HPDE6-E6E7 (cell line): ENCODE data around the gene AKR1A1.
"Not testable (repeated sequence)": the region's sequence is repeated elsewhere in the genome, so short reads cannot be mapped to it uniquely, and the experiment has no call there.

Experiments
- DNase-seq: peaks from one replicate; pipeline ENCODE4 v3.0.0; 2011; ENCODE audit warnings: missing footprints; ENCODE audit errors: extremely low spot score

AKR1A1 gene

DNA sequence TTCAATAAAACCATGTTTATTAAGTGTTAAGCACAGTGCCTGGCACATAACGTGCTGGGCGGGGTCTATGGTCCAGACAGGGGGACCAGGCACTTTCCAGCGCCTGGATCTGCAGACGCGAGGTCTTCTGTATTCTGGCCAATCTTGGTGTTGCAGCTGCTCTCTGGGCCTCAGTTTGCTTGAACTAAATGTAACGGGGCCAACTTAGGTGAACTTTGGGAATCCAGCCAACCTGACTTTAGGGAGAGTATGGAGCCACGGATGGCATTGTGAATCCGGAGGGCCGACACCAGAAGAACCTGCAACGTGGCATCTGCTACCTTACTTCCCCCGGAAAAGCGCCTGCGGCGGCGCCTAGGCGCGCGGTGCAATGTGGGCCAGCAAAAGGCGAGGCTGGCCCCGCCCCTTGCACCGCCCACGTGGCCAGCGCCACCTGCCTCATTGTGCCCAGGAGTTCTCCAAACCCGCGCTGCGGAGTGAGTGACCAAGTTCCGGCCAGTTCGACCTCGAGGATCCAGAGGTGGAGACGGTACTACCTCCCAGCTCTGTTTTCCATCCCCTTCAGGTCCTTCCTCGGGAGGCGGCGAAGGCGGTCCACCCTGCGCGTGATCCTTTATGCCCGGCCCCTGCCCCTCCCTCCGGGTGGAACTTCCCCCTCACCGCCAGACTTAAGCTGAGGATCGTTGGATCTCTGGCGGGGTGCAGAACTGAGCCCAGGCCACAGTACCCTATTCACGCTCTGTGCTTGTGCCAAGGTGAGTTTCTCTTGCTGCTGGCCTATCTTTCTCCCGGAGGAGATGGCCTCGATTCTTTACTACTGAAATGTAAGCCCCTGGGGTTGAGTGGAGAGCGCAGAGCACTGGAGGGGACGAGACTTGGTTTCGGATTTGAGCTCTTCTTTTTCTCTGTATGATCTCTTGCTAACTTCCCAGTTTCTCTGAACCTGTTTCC is at the start of gene AKR1A1:
TSS of gene AKR1A1 (plus strand) at position 426 of the 951 bp plus-strand sequence. CDS start 10,969 bp downstream, outside the sequence.
- peak; percentile 72 for DNase-seq

DNA sequence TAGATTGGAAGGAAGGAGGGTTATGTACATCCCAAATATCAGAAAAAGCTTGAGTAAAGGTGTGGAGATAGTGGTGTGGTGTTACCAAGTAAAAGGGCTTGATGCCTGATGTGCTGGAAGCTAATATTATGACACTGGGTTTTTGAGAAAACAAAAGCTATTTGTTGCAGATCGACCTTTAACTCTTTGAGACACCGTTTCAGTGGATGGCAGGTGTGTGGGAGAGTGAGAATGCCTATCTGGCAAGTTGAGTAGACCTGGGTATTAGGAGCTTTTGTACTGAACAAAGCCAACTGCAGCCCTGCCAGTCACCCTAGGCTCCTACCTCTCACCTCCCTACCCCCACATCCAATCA is 49.1 kb upstream of the AKR1A1 start:
- DNase-seq, result no peak

DNA sequence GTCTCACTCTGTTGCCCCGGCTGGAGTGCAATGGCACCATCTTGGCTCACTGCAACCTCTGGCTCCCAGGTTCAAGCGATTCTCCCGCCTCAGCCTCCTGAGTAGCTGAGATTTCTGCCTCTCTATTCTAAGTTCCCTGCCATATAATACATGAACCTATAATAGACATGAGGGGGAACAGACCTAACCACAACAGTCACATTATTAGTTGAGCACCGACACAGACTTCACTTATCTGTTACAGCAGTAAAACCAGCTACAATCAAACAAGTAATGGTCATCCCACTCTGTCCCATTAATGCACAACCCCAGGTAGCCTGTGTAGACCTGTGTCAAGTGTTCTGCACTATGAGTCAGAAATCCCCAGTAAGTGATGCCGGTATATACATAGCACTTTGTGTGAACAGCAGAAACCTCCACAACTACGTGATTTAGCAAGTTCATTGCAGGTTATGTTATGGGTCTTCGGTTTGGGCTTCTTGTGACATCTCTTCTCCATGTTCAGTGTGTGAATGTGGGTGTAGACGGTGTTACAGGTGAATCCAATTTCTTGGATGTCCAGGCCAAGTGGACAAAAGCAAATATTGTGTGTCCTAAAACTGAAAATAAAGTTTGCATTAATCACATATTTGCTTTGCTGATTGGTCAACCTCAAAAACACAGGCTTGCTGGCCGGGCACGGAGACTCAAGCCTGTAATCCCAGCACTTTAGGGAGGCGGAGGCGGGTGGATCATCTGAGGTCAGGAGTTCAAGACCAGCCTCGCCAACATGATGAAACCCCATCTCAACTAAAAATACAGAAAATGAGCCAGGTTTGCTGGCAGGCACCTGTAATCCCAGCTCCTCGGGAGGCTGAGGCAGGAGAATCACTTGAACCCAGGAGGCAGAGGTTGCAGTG is 46.9 kb upstream of the AKR1A1 start:
- DNase-seq, result no peak

GRCh38 chr1:45507195-45507594 is 43.4 kb upstream of the AKR1A1 start:
- no peak for DNase-seq

DNA sequence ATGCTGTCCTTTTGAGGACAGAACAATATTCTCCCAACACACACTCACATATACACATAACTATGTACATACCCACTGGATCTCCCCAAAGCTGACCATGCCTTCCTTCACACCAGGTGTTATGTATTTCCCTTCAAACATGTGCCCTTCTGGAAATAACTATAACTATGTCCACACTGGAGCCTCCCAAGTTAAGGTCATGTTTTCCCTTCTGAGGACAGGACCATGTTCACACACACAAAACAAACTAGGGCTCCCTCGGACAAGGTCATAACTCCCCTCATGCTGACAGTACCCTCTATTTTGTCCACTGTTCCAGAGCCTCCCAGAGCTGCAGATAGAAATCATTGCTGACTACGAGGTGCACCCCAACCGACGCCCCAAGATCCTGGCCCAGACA is 42.7 kb upstream of the AKR1A1 start:
- DNase-seq, result no peak

DNA sequence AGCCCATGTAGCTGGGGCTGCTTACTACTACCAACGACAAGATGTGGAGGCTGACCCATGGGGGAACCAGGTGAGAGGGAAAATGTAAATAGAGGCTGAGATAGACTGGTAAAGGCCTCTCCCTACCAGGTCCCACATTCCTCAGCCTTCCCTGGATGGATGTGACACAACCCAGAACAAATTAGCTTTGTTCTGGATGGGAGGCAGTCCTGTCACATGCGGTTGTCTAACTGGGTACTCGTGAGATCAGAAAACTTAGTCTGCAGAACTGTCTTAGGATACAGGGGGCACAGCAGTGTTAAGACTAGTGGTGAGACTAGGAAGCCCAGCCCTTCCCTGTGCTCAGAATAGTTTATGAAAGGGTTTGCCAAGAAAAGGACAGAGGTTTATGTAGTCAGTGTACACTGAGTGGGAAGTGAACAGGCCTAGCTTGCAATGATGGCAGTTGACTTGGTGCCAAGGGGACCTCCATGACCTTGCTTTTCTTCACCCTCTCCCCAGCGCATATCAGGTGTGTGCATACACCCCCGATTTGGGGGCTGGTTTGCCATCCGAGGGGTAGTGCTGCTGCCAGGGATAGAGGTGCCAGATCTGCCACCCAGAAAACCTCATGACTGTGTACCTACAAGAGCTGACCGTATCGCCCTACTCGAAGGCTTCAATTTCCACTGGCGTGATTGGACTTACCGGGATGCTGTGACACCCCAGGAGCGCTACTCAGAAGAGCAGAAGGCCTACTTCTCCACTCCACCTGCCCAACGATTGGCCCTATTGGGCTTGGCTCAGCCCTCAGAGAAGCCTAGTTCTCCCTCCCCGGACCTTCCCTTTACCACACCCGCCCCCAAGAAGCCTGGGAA is 42.1 kb upstream of the AKR1A1 start:
- no peak for DNase-seq

DNA sequence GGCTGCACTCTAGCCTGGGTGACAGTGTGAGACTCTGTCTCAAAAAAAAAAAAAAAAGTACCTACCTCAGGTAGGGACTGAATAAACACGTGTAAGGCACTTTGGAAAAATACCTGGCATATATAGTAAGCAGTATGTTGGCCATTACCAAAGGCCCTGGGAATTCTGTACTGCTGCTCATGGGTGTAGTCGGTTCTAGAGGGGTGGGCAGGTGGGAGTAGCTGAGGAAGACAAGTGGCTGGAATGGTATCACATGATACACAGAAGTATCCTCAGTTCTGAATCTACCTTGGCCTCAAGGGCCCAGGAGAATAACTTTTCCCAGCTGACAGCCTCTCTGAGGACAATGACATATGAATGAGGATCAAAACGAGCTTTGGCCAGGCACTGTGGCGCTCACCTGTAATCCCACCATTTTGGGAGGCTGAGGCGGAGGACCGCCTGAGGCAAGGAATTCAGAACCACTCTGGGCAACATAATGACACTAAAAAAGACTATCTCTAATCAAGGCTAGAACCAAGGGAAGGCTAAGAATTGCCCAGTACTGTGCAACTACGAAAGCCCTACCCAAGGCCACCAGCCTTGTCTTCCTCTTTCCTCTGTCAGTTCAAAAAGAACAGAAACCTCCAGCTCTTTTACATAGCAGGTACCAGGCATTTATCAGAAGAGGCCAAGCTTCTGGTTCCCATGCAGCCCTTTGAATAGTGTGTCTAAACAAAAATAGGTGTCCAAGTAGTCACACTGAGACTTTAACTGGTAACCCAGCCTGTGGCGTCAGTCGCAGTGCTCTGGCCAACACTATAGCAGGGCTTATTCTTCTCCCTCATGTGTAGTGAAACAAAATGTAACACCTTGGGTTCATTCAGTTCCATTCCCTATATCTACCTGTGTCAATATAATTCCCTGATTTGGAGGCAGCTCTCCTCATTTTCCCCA is 40.3 kb upstream of the AKR1A1 start:
- no peak for DNase-seq

GRCh38 chr1:45510972-45511527 is 39.6 kb upstream of the AKR1A1 start:
- no peak for DNase-seq

DNA sequence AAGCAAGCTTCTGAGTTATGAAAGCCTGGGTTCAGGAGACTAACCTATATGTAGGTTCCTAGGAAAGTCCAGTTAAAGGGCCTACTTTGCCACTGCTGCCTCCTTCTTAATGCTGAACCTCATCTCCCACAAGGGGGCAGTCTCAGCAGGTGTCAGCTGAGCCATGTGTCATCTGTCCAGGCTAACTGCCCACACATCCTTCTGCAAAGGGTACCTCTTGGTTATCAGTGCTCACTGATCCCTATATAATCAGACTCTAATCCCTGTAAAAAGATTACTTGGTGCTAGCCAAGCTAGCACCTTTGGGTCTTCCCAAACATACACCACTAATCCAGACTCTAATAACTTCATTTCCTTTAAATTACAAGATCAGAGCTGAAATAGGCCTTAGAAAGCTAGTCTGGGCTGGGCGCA is 38.0 kb upstream of the AKR1A1 start:
- peak; percentile 35 for DNase-seq

GRCh38 chr1:45513532-45514260 is 36.9 kb upstream of the AKR1A1 start:
- DNase-seq, result not testable (repeated sequence)

GRCh38 chr1:45516036-45516435 is 34.6 kb upstream of the AKR1A1 start:
- no peak for DNase-seq

GRCh38 chr1:45516465-45516864 is 34.2 kb upstream of the AKR1A1 start:
- no peak for DNase-seq

DNA sequence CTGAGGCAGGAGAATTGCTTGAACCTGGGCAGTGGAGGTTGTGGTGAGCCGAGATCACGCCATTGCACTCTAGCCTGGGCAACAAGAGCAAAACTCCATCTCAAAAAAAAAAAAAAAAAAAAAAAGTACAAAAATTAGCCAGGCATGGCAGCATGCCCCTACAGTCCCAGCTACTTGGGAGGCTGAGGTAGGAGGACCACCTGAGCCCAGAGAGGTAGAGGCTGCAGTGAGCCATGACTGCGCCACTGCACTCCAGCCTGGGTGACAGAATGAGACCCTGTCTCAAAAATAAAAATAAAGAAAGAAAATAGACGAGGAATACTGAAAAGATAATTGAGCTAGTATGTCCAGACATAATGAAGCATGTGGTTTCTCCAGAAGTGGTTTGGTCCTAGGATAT is 32.3 kb upstream of the AKR1A1 start:
- DNase-seq, result not testable (repeated sequence)

- DNase-seq, result no peak
These were observed 31.7 kb upstream of the AKR1A1 start for GRCh38 chr1:45518910-45519309.

- DNase-seq, result not testable (repeated sequence)
These were observed 30.9 kb upstream of the AKR1A1 start for GRCh38 chr1:45519774-45520173.

DNA sequence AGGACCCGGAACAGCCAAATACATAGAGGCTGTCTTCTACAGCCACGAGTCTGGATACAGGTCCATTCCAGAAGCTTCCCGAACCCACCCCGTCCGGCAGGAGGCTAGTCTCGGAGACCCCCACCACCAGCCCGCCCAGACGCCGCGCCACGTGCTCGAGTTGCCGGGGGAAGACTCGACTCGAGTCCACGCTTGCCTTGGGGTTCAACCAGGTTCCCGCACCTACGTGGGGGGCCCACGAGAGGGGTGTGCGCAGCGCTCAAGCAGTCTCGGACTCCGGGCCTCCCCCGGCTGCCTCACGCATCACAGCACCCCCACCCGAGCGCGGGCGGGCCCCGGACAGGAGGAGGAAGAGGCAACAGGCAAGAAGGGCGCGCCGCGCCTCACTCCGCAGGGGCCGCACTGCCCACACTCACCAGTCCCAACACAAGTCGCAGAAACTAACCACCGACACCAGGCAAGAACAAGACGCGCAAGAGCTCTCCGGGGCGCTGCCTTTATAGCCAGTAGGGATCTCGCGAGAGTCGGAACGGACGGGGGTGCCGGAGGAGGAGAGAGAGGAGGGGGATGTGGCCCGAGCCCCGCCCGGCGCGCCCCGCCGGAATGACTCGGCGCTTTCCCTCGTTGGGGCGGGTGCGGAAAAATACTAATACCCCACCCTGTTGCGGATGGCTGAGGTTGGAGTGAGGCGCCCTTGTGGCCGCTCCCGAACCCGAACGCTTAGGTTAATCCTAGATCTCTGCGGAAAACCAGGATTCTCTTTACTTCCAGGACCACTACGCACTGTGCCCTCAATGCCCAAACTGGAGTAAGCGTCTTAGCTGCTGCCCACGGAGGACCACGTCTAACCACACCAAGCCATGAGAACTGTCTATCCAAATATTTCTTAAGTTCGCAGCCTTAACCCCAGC is 29.0 kb upstream of the AKR1A1 start, which contains the start of gene PRDX1:
TSS of gene PRDX1 (minus strand) at position 472 of the 911 bp plus-strand sequence. CDS start 2,841 bp downstream, outside the sequence.
- DNase-seq, result peak; percentile 94

DNA sequence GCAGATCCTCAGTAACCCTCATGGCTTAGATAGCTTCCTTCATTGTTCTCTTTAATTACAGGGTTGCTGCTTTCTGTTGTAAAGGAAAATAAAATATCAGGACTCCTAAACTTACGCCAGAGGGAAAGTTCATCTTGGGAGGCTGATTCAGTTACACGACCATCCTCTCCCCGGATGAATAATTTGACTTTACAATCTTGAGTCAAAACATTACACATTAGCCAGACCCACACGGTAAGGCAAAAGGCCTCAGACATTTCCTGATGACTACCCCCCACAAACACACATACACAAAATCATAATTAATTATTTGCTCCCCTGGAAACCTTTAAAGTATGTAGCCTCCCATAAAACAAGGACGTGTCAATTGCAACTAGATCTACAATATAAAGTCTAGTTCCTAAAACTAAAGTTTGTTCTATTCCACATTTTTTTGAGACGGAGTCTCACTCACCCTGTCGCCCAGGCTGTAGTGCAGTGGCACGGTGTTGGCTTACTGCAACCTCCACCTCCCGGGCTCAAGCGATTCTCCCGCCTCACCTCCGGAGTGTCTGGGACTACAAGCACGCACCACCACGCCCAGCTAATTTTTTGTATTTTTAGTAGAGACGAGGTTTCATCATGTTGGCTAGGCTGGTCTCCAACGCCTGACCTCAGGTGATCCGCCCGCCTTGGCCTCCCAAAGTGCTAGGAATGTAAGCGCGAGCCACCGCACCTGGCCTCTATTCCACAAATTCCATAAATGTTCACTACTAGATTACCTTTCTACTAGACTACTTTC is 28.1 kb upstream of the AKR1A1 start:
- no peak for DNase-seq
